GM18870 (cell line): ENCODE measurements around the gene LCN2.

Experiments
- ATAC-seq: cut with Tn5 transposase; IDR thresholded peaks from one replicate; pipeline ENCODE4 v1.9.1; 2021; ENCODE audit warnings: moderate library complexity; ENCODE audit not compliant: unreplicated experiment

Gene LCN2

DNA sequence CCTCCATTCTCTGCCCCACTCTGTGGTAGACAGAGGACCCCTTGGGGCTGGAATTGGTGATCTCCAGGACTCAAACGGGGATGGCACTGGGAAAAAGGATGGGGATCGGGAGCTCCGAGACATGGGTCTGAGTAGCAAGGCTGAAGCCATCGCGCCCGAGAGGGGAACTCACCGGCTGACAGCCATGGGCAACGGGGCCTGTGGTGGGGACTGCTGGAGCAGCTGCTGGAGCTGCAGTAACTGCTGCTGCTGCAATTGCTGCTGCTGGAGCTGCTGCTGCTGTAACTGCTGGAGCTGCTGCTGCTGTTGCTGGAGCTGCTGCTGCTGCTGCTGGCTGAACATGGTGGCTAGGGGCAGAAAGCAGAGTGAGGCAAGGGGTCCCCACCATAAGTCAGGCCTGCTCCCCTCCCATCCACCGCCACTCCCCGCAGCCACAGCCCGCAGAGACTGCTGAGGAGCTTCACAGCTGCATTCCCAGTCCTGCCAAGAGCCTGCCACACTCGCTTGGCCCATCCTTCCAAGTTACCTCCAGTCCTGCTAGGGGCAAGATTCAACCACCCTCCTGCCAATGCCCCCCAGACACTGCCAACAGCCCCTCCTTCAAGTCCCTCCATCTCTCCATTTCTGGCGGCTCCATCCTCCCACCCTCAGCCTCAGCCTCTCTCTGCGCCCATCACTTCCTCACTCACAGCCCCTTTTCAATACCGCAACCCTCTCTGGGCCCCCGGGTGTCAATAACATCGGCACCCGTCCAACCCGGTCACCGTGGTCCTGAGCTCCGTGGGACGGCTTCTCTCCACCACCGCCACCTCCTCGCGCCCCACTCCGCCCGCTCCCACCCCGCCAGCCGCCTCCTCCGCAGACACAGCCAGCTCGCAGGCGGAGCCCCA is 41.5 kb downstream of the LCN2 start:
- no peak for ATAC-seq

DNA sequence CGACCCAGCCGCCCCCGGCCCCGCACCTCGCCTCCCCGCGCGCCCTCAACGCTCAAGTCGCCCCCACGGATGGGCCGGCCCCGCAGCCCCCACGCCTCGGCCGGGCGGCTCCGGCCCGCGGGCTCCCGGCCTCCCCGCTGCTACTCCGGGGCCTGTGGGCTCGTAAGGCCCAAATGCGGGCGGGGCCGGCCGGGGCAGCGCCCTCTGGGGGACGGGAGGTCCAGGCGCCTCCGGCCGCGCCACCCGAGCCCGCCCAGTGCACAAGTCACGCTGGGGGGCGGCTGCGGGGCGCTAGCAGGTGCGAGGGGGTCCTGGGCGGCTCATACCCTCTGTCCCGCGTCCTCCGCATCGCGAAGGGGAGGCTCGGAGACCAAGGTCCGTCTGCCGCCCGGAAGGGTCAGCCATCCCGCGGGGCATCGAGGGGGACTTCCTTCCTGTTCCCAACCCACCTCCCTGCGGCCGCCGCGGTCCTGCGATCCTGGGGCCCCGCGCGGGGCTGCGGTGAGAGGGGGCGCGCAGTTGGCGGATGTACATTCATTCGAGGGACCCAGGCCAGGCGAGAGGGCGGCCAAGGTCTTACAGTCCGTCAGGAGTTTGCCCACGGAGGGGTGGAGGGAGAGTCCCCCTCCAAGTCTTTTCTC is 42.3 kb downstream of the LCN2 start, which contains the start of gene CIZ1:
CIZ1 (minus strand) TSS at position 167 of the 641 bp plus-strand sequence. CDS start 715 bp downstream, outside the sequence.
- ATAC-seq: no peak

DNA sequence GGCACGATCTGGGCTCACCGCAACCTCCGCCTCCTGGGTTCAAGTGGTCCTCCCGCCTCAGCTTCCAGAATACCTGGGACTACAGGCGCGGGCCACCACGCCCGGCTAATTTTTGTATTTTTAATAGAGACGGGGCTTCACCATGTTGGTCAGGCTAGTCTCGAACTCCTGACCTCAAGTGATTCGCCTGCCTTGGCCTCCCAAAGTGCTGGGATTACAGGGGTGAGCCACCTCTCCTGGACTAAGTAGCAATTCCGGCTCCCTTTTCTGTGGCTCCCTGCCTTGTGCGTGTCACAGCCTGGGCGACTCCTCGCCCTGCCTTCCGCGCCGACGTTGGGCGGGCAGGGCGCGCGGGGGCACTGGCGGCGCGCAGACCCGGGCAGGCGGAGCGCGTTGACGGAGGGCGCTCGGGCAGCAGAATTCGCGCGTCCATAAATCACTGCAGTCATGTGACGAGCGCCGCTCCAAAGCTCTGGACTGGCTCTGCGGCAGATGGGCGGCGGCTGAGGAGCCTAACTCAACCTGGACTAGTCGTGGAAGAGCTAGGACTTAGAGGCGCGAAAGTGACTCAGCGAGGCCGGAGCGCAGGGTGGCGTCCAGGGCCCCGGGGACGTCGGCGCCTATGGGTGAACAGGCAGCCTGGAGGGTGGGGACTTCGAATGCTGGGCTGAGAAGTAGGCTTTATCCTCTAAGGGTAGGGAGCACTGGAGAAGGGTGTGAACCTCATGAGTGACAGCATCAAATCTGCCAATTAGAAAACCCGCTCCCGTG is 43.5 kb downstream of the LCN2 start:
- no peak for ATAC-seq

DNA sequence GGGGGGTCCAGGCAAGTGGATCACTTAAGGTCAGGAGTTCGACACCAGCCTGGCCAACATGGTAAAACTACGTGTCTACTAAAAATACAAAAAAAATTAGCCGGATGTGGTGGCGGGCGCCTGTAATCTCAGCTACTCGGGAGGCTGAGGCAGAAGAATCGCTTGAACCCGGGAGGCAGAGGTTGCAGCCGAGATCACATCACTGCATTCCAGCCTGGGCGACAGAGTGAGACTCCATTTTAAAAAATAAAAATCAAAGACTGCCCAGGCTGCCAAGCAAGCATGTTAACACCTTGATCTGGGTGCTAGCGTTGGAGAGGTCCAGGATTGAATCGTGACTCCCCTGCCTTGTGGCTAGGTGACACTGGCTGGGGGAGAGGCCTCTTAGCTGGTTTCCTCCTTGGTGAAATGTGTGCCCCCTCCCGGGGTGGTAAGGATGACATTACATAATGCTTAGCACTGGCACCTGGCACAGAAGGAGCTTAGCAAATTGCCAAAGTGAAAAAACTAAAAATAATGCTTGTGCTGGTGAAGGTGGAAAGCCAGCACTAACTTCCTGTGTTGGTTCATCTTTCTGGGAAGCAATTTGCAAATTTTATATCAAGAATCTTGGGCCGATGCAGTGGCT is 44.3 kb downstream of the LCN2 start:
- no peak for ATAC-seq

DNA sequence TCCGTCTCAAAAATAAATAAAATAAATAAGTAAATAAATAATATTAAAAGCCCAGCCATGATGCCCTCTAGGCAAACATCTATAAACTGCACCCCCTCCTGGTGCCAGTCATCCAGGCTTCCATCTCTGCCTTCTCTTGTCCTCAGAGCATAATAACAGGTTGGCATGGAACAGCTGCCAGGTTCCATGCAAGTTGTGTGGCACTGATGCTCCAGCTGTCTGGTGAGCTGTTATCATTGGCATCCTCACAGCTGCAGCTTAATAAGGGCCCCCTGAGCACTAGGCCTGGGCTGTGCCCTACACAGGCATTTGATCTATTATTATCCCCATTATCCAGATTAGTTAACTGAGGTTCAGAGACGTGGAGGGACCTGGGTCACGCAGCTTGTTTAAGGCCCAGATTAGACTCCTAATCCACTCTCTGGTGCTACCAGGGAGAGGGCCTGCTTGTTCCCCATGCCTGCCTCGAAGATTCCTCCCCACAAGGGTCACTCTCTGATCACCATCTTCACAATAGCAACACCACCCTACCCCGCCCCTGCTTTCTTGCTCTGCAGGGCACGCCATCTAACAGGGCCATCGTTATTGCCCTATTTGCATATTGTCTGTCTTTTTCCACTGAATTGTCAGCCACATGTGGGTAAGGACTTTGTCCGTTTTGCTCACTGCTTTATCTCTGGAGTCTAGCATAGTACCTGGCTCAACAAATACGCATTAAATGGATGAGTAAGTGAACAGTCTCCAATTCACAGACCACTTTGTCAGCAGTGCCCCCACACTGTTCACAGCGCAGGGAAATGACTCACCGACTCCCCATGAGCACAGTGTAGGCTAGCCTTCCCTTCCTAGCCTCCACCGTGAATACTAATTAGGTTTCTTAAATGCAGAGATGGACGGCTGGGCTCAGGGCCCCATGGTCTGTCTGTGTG is 52.5 kb downstream of the LCN2 start:
- ATAC-seq: no peak

DNA sequence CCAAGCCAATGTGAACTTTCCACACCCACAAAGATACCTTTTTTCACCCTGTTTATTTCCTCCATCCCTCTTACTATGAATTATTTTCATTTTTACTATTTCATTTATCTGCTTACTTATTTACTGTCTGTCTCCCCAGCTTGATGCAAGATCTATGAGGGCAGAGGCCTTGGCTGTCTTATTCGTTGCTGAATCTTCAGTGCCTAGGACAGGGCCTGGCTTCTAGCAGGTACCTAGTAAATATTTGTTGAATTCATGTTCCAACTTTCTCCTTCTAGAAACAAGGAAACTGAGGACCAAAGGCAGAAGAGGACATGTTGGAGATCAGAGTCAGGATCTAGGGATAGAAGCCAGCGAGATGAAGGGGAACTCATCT is 53.4 kb downstream of the LCN2 start:
- no peak for ATAC-seq
